ENCODE data around the gene DIPK1A.

Gene DIPK1A

DNA sequence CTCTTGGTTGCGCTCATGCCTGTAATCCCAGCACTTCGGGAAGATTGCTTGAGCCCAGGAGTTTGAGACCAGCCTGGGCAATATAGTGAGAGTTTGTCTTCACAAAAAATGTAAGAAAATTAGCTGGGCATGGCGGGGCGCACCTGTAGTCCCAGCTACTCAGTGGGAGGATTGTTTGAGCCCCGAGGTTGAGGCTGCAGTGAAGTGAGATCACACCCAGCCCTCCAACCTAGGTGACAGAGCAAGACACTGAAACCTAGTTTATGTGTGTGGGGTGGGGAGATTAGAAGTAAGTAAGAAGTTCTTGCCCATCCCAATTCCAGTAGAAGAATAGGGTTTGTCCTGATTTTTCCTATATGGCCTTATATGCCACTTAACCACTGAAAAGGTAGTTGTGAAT, 127.4 kb downstream of the DIPK1A start:
- no peak for DNase-seq

DNA sequence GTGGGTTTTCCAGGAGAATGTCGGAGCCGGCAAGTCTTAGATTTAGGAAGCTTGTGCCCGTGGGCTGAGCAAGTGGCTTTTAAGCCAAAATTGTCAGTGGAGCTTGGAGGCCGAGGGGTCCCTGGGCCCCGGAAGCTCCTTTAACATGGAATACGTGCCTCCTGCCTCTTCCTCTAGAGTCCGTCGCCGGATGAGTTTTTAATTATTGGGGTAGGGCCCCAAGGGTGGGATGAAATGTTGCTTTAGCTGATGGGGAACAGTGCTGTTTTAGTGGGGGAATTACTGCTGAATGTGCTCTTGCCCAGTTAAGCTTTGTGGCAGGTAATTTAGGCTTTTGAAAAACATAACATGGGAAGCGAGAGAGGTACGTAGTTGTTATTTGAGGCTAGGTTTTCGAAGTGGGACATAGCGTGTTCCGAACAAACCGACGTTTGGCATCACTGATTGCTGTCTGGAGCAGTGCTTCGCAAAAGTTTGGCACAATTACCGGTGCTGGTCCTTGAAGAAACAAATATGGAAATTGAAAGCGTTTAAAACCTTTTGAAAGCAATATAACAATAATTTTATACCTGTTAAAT, 128.6 kb downstream of the DIPK1A start:
- DNase-seq = no peak

DNA sequence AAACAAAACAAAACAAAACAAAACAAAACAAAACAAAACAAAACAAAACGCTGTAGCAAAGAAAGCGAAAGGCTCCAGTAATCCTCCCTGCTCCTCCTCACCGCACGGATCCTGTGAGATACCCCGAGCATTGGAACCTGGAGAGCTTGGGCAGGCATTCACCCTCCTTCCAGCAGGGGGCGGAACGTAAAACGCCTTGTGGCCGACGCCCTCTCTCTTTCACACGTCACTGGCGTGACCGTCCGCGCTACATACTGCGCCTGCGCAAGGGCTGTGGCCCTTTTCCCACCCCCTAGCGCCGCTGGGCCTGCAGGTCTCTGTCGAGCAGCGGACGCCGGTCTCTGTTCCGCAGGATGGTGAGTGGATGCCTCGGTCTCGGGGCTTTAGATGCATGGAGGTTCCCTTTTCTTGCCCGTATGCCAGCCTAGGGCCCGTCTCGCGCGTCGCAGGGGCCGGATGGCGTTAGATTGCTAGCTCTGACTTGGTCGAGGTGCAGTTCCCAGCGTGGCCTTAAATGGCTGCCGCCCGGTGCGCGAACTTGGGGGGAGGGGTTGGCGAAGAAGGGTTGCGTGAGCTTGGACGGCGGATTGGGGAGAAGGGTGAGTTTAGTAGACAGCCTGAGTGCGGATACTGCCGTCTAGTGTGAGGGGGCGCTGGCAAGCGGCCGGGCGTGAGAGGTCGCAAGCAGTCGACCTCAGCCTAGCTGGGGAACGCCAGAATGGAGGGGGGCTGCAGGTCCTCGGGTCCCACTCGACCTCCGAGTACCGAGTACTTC, 129.3 kb downstream of the DIPK1A start, which contains the start of gene RPL5:
TSS of gene RPL5 (plus strand) at position 279 of the 775 bp plus-strand sequence. CDS start at position 354, 75 bp downstream.
- DNase-seq = peak; percentile 89

DNA sequence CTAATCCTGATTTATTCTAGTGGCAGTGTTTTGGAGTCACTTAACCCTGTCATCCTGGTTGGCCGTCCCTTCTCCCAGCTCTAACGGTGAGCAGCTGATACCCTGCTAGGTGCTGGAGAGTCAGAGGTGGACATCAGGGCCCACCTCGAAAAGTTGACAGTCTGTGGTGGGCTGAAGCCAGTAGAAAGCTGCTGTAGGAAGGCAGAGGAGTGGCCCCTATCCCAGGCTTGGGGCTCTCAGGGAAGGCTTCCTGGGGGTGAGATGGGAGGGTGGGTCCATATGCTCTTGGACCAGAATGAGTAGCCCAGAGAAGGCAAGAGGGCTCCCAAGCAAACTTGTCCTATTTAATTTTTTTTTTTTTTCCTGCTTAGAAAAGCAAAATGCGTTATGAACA, 129.9 kb downstream of the DIPK1A start:
- DNase-seq = no peak

DNA sequence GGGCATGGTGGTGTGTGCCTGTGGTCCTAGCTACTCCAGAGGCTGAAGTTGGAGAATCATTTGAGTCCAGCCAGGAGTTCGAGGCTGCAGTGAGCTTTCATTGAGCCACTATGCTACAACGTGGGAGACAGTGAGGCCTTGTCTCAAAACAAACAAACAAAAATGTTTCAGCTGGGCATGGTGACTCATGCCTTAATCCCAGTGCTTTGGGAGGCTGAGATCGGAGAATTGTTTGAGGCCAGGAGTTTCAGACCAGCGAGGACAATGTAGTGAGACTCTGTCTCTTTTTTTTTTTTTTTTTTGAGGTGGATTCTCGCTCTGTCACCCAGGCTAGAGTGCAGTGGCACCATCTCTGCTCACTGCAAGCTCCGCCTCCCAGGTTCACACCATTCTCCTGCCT, 134.5 kb downstream of the DIPK1A start:
- DNase-seq = no peak

DNA sequence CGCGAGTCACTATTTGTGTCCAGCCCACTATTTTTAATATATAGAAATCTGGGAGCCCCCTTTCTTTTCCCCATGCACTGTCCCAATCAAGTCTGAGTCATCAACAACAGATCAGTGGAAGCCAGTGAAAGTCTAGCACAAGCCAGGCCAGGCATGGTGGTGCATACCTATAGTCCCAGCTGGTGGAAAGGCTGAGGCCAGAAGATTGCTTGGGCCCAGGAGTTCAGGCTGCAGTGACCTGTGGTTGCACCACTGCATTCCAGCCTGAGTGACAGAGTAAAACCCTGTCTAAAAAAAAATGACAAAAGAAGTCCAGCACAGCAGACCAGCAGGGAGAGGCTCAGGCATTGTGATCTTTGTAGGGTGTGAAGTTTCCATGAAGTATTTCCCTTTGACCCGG, 138.4 kb downstream of the DIPK1A start:
- no peak for DNase-seq

DNA sequence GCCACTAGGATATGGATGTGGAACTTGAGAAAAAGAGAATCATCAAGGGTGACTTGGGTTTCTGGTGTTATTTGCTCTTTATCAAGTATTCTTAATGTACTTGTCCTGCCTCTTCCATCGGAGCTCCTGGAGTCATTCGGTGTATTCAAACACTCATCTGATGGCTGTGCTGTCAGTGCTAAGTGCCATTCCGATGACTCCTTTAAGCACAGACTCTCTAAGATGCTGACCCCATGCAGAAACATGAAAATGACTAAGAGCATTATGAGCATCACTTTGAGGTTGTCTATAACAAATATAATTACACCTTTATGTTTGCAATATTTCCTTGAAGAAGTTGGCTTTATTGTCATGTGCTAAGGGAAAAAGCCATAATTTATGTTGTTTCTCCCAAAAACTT, 140.7 kb downstream of the DIPK1A start:
- no peak for DNase-seq

DNA sequence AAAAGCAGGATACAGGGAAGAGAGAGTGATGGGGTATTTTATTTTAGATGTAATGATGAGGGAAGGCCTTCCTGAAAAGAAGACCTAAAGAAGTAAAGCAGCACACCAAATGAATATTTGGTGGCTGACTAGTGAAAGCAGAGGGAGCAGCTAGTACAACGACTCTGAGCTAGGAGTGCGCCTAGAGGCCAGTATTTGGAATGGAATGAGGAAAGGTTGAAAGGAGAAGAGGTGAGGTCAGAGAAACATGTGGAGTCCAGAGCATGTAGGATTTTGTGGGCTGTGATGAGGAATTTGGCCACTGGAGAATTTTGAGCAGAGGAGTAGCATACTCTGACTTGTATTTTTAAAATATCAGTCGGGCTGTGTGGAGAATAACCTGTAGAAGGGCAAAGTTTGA, 141.2 kb downstream of the DIPK1A start:
- no peak for DNase-seq

DNA sequence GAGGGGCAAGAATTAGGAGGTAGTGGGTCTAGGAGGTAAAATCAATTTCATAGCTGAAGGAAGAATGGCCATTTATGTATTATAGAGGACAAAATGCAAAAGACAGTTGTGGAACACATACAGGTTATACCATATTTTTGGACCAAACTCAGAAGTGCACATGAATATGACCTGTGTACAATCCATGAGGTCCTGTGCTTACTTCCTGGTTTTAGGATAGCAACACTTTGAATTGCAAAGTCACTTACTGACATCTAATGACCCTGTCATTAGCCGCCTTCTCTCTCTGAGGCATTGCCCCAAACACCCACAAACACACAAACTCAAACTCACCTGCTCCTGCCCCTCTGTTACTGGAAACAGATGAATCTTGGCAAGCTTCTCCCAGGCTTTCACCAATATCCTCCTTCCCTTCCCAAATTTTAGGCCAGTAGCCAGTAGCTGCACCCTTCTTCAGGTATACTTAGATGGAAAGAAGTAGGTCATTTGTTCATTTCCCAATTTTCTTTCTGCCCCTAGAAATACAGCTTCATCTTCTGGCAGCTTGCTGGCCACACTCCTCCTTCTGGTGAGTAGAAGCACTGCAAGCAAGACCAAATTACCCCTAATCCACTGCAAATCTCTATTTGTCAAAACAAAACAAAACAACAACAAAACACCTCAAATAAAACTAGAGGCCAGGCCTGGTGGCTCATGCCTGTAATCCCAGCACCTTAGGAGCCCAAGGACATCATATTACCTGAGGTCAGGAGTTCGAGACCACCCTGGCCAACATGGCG, 143.1 kb downstream of the DIPK1A start:
- no peak for DNase-seq

DNA sequence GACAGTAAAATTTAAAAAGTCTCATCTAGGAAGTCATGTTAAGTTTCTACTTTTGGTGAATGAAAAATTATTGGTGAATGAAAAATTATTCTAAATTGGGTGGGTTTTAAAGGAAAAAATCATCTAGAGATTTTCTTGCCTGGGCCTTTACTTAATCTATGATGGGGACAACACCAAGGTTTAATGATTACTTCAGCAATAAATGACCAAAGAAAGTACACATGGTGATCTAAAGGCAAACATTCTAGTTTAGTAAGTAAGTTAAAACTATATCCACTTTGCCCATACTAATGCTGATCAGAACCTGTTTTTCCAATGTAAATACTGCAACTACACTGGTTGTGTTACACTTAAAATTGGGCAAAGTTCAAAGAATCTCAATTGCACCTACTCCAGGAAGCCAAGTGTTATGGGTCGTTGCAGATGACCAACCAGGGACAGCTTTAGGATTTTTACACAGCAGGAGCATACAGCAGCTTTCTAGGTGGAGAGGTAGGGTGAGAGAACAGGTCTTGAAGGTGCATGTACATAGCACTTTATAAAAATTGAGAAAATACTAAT, 144.0 kb downstream of the DIPK1A start:
- DNase-seq = no peak

DNA sequence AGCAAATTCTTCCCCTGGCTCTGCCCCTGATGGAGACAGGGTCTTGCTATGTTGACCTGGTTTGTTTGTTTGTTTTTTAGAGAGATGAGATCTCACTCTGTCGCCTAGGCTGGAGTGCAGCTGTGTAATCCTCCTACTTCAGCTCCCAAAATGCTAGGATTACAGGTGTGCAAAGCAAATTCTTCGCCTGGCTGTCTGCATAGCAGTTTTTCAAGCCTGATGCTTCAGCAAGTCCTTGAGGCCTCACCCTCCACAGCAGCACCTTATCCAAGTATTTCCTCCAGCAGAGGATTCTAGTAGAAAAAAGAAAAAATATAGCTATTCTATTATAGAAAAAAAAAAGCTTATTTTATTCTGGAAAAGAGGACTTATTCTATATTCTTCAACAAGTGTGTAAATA, 144.5 kb downstream of the DIPK1A start:
- DNase-seq = no peak

DNA sequence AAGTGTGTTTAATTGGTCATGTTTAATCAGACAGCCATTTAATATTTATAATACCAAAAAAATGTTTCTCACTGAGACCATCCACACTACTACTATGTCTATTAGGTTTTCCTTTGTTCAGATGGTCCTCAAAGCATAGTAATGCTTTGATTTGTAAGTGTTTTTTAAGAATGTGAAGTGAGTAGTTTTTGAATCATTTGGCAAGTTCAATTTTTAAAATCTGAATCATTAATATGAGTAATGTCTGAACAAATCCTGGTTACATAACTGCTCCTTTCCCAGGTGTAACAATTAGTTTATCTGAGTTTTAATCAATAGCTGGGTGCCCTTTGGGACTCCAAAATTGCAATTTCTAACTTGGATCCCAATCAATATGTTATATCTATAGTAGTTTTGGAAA, 152.9 kb downstream of the DIPK1A start:
- no peak for DNase-seq

DNA sequence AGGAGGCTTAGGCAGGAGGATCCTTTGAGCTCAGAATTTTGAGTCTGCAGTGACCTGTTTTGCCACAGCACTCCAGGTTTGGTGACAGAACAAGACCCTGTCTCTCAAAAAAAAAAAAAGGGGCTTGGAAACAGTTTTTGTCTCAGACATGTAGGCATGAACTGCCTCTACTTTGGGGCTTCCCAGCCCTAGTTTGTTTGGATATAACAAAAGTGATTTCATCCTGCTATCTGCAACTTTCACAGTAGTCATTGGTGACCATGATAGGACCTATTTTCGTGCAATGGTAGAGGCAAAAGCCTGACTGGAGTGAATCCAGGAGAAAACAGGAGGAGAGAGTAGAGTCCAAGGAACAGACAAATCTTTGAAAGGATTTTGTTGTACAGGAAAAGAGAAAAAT, 156.0 kb downstream of the DIPK1A start:
- DNase-seq = no peak

DNA sequence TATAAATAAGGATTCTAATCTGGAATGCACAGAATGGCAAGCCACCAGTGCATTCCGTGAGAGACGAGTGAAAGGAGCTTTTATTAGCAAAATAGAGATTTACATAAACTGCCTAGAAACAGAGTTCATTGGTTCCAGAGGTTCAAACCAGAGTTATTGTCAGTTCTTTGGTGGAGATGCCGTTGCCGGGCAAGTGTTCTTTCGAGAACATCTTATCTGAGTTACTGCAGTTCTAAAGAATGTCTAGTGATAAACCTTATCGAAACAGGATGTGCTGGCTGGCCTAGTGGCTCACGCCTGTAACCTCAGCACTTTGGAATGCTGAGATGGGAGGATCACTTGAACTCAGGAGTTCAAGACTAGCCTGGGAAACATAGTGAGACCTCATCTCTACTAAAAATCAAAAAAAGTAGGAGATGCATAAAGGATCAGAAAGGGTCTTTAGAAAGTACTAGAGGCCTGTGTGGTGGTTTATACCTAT, 156.5 kb downstream of the DIPK1A start:
- no peak for DNase-seq

DNA sequence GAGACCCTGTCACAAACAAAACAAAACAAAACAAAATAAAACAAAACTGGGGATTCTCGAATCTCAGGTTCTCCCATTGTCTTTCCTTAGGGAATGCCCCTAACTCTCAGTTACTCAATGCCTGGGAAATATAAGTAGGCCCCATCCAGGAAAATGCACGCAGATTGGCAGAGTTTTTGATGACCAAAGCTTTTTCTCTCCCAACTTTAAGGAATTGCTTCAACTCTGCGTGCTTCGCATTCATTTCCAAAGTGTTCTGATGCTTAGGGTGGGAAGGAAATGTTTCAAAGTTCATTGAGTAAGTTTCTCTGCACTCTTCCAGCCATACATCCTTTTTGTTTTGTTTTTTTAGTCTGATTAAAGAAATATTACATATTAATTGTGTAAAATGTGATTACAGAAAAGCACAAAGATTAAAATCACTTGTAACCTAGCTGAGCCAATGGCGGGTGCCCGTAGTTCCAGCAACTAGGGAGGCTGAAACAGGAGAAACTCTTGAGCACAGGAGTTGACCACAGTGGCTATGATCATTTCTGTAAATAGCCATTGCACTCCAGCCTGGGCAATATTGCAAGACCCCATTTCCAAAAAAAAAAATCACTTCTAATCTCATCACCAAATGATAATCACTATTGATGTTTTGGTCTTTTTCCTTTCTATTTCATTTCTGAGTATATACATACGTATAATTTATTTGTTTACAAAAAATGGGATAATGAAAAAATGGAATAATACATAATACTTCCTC, 157.9 kb downstream of the DIPK1A start:
- DNase-seq = no peak

DNA sequence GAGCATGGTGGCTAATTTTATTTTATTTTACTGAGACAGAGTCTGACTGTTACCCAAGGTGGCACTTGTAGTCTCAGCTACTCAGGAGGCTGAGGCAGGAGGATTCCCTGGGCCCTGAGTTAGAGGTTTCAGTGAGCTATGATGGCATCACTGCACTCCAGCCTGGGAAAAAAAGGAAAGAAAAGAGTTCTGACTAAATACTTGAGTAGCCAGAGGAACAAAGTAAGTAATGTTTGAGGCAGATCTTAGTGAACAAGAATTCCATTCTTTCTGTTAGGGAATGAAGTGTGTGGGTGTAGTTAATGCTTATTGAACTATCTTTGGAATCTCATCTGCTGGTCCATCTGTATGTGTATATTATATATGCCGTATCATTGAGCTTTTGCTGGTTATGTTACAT, 163.3 kb downstream of the DIPK1A start:
- no peak for DNase-seq

DNA sequence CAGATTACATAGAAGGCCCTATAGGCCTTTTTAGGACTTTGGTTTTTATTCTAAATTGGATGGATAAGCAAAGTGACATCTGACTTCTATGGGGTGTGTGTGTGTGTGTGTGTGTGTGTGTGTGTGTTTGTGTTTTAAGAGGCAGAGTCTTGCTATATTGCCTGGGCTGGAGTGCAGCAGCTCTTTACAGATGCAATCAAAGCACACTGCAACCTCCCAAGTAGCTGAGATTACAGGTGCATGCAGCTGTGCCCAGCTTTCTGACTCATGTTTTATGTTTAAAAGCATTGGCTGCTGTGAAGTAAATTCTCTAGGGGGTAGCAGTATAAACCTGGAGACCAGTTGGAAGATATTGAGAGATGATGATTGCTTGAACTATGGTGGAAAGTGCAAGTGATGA, 164.0 kb downstream of the DIPK1A start:
- no peak for DNase-seq

DNA sequence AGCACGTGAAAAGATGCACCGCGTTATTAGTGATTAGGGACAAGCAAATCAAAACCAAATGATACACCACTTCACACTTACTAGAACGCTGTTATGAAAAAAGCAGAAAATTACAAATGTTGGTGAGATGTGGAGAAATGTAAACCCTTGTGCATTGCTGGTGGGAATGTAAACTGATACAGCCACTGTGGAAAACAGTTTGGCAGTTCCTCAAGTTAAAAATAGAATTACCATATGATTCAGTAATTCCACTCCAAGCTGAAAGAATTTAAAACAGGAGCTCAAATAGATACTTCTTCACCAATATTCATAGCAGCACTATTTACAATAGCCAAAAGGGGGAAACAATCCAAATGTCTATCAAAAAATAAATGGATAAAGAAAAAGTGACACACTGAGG, 166.1 kb downstream of the DIPK1A start:
- no peak for DNase-seq

DNA sequence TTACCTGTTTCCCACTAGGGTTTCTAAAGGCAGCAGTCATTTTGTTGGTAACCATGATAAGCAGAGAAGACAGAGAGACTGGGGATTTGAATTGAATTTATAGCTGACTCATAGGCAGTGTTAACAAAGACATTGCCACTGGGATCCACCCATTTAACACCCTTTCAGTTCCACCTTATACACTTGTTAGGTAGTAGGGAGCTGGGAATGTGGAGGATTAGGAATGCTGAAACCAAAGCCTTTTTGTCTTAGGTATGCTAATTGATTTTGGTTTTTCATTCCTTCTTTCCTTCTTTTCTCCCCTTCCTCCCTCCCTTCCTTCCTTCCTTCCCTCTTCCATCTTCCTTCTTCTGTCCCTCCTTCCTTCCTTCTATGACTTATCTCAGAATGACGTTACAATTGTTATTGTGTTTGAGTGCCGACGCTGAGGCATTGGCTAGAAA, 168.9 kb downstream of the DIPK1A start:
- no peak for DNase-seq

All from SHP77 treated with DMSO at 0.1 percent for 48 hours (cell line).